Stimulated activated CD4-positive, alpha-beta T cell treated with anti-CD3 and anti-CD28 coated beads, Interleukin-1b, Interleukin-23, amount 100 ng/mL, for 48 hours (primary cell): ENCODE results near the gene FAR1.
"Not testable (repeated sequence)": the region's sequence is repeated elsewhere in the genome, so short reads cannot be mapped to it uniquely, and the experiment has no call there.

Experiments
- DNase-seq: peaks from one replicate; pipeline ENCODE4 v3.0.0-alpha.2; 2020

Gene FAR1, protein sequence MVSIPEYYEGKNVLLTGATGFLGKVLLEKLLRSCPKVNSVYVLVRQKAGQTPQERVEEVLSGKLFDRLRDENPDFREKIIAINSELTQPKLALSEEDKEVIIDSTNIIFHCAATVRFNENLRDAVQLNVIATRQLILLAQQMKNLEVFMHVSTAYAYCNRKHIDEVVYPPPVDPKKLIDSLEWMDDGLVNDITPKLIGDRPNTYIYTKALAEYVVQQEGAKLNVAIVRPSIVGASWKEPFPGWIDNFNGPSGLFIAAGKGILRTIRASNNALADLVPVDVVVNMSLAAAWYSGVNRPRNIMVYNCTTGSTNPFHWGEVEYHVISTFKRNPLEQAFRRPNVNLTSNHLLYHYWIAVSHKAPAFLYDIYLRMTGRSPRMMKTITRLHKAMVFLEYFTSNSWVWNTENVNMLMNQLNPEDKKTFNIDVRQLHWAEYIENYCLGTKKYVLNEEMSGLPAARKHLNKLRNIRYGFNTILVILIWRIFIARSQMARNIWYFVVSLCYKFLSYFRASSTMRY

GRCh38 chr11:13668102-13668956 lies at the start of gene FAR1:
Gene FAR1 (plus strand): TSS chr11:13668668. CDS start chr11:13694766, 26,098 bp downstream.
- peak; percentile 97 for DNase-seq

DNA sequence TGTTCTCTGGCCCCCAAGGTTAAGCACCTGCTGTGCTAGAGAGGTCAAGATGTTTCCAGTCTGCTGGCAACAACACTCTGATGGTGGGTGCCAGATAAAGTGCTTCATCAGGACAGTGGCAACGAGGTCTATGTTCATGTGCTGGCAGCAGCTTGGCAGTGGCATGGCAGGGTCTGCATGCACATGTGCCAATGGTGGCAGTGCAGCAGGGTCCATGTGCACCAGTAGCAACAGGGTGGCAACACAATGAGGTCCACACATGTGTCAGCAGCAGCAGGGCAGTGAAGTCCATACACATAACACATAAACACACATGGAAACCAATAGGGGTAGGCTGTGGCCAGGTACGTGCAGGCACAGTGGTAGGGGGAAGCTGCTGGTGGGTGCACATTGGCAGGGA lies 48.4 kb upstream of the FAR1 start:
- DNase-seq = no peak

DNA sequence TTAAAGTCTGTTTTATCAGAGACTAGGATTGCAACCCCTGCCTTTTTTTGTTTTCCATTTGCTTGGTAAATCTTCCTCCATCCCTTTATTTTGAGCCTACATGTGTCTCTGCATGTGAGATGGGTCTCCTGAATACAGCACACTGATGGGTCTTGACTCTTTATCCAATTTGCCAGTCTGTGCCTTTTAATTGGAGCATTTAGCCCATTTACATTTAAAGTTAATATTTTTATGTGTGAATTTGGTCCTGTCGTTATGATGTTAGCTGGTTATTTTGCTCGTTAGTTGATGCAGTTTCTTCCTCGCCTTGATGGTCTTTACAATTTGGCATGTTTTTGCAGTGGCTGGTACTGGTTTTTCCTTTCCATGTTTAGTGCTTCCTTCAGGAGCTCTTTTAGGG lies 41.6 kb upstream of the FAR1 start:
- DNase-seq = not testable (repeated sequence)

DNA sequence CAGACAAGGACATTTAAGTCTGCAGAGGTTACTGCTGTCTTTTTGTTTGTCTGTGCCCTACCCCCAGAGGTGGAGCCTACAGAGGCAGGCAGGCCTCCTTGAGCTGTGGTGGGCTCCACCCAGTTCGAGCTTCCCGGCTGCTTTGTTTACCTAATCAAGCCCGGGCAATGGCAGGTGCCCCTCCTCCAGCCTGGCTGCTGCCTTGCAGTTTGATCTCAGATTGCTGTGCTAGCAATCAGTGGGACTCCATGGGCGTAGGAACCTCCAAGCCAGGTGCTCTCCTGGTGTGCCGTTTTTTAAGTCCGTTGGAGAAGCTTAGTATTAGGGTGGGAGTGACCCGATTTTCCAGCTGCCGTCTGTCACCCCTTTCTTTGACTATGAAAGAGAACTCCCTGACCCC lies 39.8 kb upstream of the FAR1 start:
- not testable (repeated sequence) for DNase-seq

DNA sequence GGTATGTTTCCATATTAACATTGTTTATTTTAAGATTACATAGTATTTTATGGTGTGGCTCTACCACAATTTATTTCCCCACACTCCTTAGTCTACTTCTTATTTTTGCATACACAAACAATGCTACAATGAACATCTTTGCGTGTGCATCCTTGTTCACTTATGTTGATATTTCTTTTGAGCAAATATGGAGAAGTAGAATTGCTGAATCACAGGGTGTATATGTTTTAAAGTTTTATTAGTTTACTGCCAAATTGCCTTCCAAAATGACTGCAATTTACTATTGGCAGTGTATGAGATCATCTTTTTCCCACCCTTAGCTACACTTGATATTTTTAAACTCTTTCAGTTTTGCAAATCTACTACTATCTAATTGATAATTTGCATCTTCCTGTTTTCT lies 38.7 kb upstream of the FAR1 start:
- DNase-seq = no peak

DNA sequence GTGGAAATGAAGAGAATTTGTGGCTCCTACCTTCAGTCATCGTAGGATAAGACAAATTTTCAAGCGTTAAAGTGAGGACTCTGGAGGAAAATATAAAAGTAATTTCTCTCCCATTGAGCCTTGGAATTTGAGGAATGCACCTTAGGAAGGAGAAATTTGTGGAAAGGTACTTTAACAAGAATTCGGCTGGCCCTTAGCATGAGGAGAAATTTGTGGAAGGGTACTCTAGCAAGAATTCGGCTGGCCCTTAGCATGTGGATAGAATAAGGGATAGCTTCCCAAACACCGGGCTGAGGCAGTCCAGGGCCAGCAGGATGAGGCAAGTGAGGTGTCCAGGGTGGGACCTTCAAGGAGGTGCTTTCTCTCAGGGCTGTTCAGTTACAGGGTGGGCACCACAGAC lies 33.2 kb upstream of the FAR1 start:
- no peak for DNase-seq

DNA sequence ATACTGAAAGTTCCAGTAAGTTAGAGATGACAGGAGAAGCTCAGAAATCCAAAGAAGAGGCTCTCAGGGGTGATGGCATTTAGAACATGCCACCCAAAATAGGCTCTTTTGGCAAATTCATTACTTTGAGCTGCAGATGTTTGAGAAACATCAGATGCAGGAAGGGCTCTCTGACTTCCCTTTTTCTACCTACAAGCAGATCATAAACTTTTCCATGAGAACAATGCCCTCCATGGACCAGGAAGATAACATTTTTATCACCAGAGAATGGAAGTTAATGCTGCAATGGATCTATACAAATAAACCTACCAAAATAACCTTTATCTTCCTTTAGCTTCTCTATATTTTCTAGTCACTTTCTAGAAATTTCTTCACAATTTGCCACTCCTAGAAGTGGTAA lies 32.7 kb upstream of the FAR1 start:
- no peak for DNase-seq

DNA sequence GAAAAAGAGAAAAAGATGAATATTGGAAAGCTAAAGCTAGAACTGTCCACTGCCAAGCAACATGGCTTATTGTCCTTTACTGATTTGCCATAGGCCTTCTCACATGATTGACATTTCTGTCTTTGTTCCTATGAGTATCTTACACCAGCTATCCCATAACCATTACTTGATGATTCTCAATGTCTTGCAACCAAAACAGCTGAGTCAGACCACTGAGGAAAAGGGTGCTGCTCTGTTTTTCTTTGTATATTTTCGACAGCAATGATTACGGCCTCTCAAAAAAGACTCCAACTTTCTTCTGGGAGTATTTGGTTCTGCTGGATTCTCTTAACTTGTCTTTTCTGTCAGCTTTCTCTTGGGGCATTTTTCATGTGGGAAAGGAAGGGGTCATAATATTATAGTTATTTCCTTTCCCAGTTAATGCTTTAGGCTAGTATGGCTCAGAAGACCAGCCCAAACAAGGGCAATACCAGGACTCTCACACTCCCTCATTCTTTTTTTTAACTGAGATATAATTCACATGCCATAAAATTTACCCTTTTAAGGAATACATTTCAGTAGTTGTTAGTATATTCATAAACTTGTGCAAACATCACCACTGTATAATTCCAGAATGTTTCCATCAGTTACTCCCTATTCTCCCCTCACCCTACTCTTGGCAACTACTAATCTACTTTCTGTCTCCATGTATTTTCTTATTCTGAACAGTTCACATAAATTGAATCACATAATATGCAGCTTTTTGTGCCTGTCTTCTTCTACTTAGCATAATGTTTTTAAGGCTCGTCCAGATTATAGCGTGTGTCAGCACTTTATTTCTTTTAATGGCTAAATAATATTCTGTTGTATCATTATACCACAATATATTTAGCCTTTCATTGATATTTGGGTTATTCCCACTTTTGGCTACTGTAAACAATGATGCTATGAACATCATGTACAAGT lies 31.1 kb upstream of the FAR1 start:
- no peak for DNase-seq

DNA sequence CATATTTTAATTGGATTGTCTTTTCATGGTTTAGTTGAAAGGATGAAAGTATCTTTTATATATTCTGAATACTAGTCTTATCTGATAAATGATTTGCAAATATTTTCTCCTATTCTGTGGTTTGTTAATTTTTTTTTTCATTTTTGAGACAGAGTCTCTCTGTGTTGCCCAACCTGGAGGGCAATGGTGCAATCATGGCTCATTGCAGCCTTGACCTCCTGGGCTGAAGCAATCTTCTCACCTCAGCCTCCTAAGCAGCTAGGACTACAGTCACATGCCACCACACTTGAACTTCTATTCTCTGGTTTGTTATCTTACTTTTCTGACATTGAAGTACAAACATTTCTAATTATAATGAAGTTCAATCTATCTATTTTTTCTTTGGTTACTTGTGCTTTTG lies 30.0 kb upstream of the FAR1 start:
- no peak for DNase-seq

- DNase-seq = no peak
These were observed 23.3 kb upstream of the FAR1 start for GRCh38 chr11:13644997-13645687.

DNA sequence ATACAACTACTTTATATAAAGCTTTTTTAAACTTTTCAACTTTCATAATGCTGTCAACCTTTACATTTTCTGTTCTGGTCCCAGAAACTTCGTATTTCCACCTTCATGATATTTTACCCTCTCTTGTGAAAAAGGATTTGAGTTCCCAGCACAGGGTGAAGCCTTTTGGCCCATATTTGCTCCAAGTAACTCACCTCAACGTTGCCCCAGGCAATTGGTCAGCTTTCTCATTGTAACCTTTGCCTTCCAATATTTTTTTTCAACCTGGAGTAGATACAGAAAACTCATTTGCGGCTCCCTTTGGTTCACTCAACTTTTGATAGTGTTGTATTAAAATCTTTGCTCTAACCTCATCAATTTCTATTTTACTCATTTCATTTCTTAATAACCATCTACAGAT lies 21.1 kb upstream of the FAR1 start:
- DNase-seq = no peak

DNA sequence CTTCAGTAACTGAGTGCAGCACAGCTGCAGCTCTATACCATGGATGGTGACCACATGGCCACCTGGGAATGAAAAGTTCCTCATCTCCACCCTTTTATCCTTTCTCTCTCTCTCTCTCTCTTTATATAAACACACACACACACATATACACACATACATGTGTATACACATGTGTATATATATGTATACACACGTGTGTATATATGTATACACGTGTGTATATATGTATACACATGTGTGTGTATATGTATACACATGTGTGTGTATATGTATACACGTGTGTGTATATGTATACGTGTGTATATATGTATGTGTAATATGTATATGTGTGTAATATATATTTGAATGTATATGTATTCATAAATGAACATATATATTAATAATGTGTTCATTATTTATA lies 18.8 kb upstream of the FAR1 start:
- no peak for DNase-seq

- DNase-seq = not testable (repeated sequence)
These were observed 17.0 kb upstream of the FAR1 start for GRCh38 chr11:13651515-13651914.

- DNase-seq = no peak
These were observed 7.3 kb upstream of the FAR1 start for GRCh38 chr11:13661074-13661623.

DNA sequence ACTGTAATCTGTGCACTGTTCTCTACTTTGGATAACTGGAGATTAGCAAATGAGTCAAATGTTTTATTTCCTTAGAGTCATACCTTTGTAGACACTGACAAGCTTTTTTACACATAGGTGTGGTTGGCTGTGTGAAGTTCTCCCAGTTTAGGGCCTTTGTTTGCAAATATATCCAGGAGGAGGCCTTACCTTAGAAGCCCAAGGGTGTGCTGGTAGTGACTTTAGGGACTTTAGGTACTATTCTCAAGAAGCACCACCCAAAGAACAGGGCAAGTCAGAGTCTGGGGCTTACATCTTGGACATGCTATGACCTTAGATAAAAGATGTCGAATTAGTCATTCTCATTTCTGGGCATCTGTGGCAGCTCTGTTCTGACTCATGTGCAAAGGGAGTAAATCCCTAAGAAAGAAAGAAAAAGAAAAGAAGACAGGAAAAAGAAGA lies 4.8 kb upstream of the FAR1 start:
- DNase-seq = no peak

DNA sequence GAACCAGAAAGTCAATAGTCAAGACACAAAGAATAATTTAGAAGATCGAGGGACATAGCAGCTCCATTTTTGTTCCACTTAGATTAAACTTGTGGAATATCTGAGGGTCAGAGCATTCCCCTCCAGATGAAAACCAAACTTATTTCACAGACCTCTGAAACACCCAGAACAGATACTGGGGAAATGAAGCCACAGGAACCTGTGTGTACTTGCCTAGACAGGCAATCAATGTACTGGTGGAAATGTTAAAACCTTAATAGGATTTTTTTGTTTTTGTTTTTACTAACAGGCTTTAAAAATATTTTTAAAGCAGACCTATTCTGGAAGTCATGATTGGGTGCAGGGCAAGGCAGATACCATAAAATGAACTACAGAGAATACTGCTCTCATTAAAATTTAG lies 4.1 kb upstream of the FAR1 start:
- no peak for DNase-seq

DNA sequence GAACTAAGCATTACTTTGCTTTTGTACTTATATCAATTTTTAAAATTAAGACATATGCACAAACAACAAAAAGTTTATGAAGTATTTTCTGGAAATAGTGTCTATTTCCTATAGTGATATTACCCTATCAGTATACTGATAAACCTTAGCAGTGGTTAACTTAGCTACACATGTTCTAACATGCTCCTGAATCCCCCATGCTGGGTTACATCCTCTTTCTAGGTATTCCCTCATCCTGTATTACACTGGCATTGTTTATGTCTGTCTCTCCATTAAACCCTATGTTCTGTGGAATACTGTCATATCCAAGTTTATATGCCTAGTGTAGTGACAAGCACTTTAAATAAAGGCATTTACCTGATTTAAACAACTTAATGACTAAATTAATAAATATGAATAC lies 1.8 kb upstream of the FAR1 start:
- DNase-seq = no peak

- DNase-seq = no peak
These were observed 1.2 kb upstream of the FAR1 start for GRCh38 chr11:13667245-13667644.

GRCh38 chr11:13667795-13668101 lies 720 bp upstream of the FAR1 start:
- no peak for DNase-seq

- DNase-seq = peak; percentile 41
These were observed 571 bp downstream of the FAR1 start for GRCh38 chr11:13668957-13669521.
